Measurements from ENCODE around the gene SORBS2.

Gene SORBS2

GRCh38 chr4:185836241-185837084 lies 24.5 kb upstream of the SORBS2 start:
- DNase-seq (ENCODE audit: low spot score): no peak

DNA sequence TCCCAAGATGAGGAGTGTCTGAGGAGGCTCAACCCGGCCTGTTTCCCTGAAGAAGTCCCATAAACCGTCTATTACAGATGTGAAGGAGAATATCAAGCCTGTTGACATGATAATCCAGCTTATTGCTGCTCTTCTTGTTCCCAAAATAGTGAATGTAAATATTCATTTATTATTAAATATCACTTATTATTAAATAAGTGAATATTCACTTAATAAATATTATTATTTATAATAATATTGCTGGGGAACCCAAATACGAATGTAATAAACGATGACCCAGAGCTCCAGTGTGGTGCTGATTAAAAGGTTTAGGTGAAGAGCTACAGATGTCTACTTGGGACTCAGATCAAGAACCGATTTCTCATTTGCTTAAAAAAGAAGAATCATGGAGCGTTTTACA lies 23.8 kb upstream of the SORBS2 start:
- DNase-seq (ENCODE audit: low spot score): no peak

GRCh38 chr4:185835336-185835735 lies 23.3 kb upstream of the SORBS2 start:
- DNase-seq (ENCODE audit: low spot score): no peak

GRCh38 chr4:185834778-185835177 lies 22.8 kb upstream of the SORBS2 start:
- DNase-seq (ENCODE audit: low spot score): no peak

DNA sequence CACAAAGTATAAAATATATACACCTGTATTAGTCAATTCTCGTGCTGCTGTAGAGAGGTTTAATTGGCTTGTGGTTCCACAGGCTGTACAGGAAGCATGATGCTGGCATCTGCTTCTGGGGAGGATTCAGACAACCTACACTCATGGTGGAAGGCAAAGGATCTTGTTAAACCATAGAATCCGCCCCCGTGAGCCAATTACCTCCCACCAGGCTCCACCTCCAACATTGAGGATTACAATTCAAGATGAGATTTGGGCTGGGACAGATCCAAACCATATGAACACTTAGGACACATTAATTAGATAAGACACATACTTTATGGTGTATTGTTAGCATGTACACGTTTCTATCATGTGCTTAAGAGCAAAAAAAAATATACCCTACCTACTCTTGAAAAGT lies 22.1 kb upstream of the SORBS2 start:
- no peak for DNase-seq (ENCODE audit: low spot score)

- no peak for DNase-seq (ENCODE audit: low spot score)
Measured at GRCh38 chr4:185833055-185833598, 21.1 kb upstream of the SORBS2 start.

- DNase-seq (ENCODE audit: low spot score): no peak
Measured at GRCh38 chr4:185831125-185831815, 19.3 kb upstream of the SORBS2 start.

GRCh38 chr4:185830263-185830994 lies 18.4 kb upstream of the SORBS2 start:
- no peak for DNase-seq (ENCODE audit: low spot score)

DNA sequence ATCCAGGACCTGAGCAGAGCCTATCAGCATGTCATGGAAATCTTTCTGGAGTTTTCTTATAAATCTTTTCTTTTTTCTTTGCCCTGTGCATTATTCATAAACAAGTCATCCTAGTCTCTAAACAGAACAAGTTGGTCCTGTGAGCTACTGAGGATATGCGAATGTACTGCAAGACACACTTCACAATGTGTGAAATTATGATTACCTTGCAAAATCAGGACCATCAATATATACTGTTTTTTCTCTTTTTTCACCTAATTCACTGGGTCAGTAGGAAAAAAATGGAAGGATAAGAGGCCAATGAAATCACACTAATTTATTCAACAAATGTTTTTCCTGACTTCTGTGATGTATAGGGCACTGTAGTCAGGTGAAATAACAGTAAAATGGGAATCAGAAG lies 14.4 kb upstream of the SORBS2 start:
- DNase-seq (ENCODE audit: low spot score): no peak

DNA sequence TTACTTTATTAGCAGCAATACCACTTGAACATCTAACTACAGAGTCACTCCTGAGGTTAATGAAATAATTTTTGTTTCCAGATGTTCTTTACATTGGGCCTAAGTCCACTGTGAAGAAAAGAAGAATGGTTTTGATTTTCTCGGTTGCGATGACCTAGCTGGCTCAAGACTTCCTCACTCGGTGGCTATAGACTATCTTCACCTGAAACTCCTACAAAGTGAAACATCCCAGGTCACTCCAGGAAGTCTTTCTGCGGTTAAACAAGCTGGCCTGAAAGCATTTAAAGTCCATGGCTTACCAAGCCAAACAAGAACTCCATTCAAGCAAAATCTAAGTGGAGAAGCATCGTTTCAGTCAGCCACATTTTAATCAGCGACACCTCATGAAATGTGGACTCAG lies 13.7 kb upstream of the SORBS2 start:
- DNase-seq (ENCODE audit: low spot score): no peak

DNA sequence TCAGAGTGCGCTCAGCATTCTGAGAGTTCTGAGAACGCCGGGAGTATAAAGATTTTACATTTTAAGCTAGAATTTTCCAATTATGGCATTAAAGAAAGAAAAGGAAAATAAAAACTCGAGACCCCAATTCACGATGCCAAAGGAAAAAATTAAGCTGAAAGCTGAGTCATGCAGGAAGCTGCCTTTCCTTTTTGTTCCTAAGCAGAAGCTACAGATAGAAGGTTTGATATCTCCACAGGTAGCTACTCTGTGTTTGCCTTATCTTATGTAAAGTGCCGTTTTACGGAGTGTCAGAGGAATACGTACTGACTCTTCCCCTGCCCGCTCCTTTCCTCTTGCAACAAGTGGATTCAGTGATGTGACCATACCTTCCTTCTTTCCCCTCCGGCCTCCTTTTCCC lies 10.8 kb upstream of the SORBS2 start:
- DNase-seq (ENCODE audit: low spot score): no peak

- no peak for DNase-seq (ENCODE audit: low spot score)
Measured at GRCh38 chr4:185821029-185821419, 9.0 kb upstream of the SORBS2 start.

GRCh38 chr4:185820146-185821028 lies 8.4 kb upstream of the SORBS2 start:
- no peak for DNase-seq (ENCODE audit: low spot score)

GRCh38 chr4:185819144-185819543 lies 7.2 kb upstream of the SORBS2 start:
- DNase-seq (ENCODE audit: low spot score): no peak

DNA sequence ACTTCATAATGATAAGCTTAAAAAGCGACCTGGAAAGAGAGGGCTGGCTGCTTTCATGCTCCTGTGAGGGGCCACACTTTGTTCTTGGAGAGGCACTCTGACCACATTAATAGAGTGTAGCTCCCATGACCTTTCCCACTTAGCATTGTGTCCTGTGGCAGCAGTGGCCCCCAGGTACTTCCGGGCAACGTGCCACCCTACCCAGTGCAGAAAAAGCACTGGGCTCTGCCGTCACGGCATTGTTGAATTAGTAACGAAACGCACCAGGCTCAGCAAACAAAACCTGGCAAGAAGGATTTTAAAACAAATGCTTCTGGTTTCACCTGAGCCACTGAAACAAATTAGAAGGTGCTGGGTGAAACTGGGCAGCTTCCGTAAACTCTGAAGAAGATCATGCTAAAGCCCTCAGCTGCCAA lies 5.4 kb upstream of the SORBS2 start:
- no peak for DNase-seq (ENCODE audit: low spot score)

GRCh38 chr4:185813133-185813532 lies 1.1 kb upstream of the SORBS2 start:
- no peak for DNase-seq (ENCODE audit: low spot score)

- DNase-seq (ENCODE audit: low spot score): peak; percentile 38
Measured at GRCh38 chr4:185810746-185811508, 1.1 kb downstream of the SORBS2 start.

GRCh38 chr4:185809533-185810071 lies 2.4 kb downstream of the SORBS2 start:
- DNase-seq (ENCODE audit: low spot score): peak; percentile 6

DNA sequence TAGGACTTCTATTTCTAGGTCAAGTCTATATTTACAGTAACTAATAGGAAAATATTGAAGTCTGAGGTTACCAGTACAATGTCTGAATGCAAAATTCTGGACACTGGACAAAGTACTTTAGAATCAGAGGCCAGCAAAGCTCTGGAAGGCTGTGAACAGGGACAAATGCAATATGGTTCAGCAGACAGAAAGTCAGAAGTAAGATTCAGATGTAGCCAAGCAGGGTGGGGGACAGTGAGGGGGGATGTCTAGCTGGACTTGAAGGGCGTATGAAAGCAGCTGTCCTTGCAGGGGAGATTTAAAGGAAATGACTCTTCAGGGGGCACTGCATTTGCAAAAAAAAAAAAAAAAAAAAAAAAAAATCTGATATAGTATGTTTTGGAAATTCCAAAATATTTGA lies 2.9 kb downstream of the SORBS2 start:
- no peak for DNase-seq (ENCODE audit: low spot score)

DNA sequence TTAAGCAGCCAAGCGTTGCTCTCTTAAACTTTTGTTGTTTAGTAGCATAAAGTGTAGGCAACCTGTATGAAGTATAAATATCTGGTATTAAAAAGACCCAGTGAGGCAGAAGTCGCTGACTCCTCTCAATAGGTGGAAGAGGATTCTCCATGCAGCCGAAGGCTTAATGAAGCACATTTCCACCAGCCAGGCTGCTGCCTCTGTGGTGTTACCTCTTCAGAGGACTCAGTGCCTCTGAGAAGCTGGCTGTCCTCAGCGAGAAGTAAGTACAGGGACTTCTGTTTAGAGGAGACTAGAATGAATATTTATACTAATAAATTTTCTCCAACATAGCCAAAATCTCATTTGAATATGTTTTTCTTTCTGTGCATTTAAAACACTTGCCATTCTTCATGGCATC lies 6.0 kb downstream of the SORBS2 start:
- DNase-seq (ENCODE audit: low spot score): no peak
